HEK293 (cell line): ENCODE results near the gene CRYBG1.

Source experiments
- CTCF ChIA-PET: fragments of 350-600 bp; formaldehyde crosslinking; extraction: SDS; loops from one replicate; lab custom pipeline; 2021; ENCODE audit warnings: antibody characterized with exemption; lab: Yijun Ruan, JAX
- POLR2A ChIA-PET: fragments of 300-600 bp; formaldehyde crosslinking; extraction: SDS; loops from one replicate; lab custom pipeline; 2020; ENCODE audit warnings: antibody characterized with exemption, inconsistent platforms; lab: Yijun Ruan, JAX
- H3K27ac ChIP-seq: fragments of 200-500 bp; sonication (Bioruptor generic); 2 replicates; pipeline ENCODE4 v1.5.1; 2014; ENCODE audit warnings: low read depth, low read length, control low read depth, inconsistent platforms; ENCODE audit errors: extremely low read depth
- H3K36me3 ChIP-seq, 2 experiments: fragments of 200-500 bp in 1 of 2; sonication (Bioruptor generic) in 1 of 2; 1 replicate in 1 of 2; 2 replicates in 1 of 2; pipeline ENCODE4 v1.5.1; 2014 to 2017; ENCODE audit warnings: inconsistent platforms in 2 of 2, low read length in 2 of 2; ENCODE audit not compliant: control insufficient read depth in 2 of 2, insufficient read depth in 1 of 2
- H3K4me1 ChIP-seq: fragments of 200-500 bp; sonication (Bioruptor generic); 2 replicates; pipeline ENCODE4 v1.5.1; 2014; ENCODE audit warnings: mild to moderate bottlenecking, low read length, inconsistent platforms; ENCODE audit not compliant: control insufficient read depth, insufficient read depth
- H3K4me3 ChIP-seq: 2 replicates; pipeline ENCODE4 v1.5.1; 2011; ENCODE audit warnings: low read depth, mild to moderate bottlenecking, control low read depth, low read length, moderate library complexity
- H3K9me3 ChIP-seq: fragments of 200-500 bp; sonication (Bioruptor generic); 2 replicates; pipeline ENCODE4 v1.5.1; 2014; ENCODE audit warnings: low read depth, low read length, inconsistent platforms; ENCODE audit not compliant: control insufficient read depth, insufficient read depth
- BCL11B ChIP-seq: fragments of 450-650 bp; formaldehyde crosslinking; IDR thresholded peaks from 2 replicates; pipeline ENCODE4 v1.5.1; 2016; ENCODE audit warnings: low read depth, missing biosample characterization, missing genetic modification characterization
- GFI1B ChIP-seq: fragments of 450-650 bp; formaldehyde crosslinking; IDR thresholded peaks from 2 replicates; pipeline ENCODE4 v1.5.1; 2016; ENCODE audit warnings: missing biosample characterization, missing genetic modification characterization
- KLF9 ChIP-seq: fragments of 450-650 bp; formaldehyde crosslinking; IDR thresholded peaks from 2 replicates; pipeline ENCODE4 v1.5.1; 2016; ENCODE audit warnings: missing biosample characterization, missing genetic modification characterization, low read depth
- OSR2 ChIP-seq: fragments of 450-650 bp; formaldehyde crosslinking; IDR thresholded peaks from 2 replicates; pipeline ENCODE4 v1.5.1; 2016; ENCODE audit warnings: missing biosample characterization, missing genetic modification characterization
- RBAK ChIP-seq: fragments of 450-650 bp; formaldehyde crosslinking; IDR thresholded peaks from 2 replicates; pipeline ENCODE4 v1.5.1; 2016; ENCODE audit warnings: missing biosample characterization, missing genetic modification characterization
- SCRT1 ChIP-seq: fragments of 450-650 bp; formaldehyde crosslinking; IDR thresholded peaks from 2 replicates; pipeline ENCODE4 v1.5.1; 2016; ENCODE audit warnings: missing biosample characterization, missing genetic modification characterization, borderline replicate concordance
- TCF7L2 ChIP-seq: IDR thresholded peaks from 2 replicates; pipeline ENCODE4 v1.6.1; 2011; ENCODE audit warnings: low read depth, mild to moderate bottlenecking, inconsistent platforms, low read length, moderate library complexity, borderline replicate concordance
- WT1 ChIP-seq: fragments of 450-650 bp; formaldehyde crosslinking; IDR thresholded peaks from 2 replicates; pipeline ENCODE4 v1.5.1; 2016; ENCODE audit warnings: missing biosample characterization, missing genetic modification characterization
- YY2 ChIP-seq: fragments of 450-650 bp; formaldehyde crosslinking; IDR thresholded peaks from 2 replicates; pipeline ENCODE4 v1.5.1; 2016; ENCODE audit warnings: missing biosample characterization, missing genetic modification characterization
- ZBTB17 ChIP-seq: fragments of 450-650 bp; formaldehyde crosslinking; IDR thresholded peaks from 2 replicates; pipeline ENCODE4 v1.5.1; 2016; ENCODE audit warnings: missing biosample characterization, missing genetic modification characterization
- ZNF157 ChIP-seq: fragments of 450-650 bp; formaldehyde crosslinking; IDR thresholded peaks from 2 replicates; pipeline ENCODE4 v1.5.1; 2016; ENCODE audit warnings: missing biosample characterization, missing genetic modification characterization
- ZNF2 ChIP-seq: fragments of 450-650 bp; formaldehyde crosslinking; IDR thresholded peaks from 2 replicates; pipeline ENCODE4 v1.5.1; 2016; ENCODE audit warnings: missing biosample characterization, missing genetic modification characterization
- ZNF266 ChIP-seq: fragments of 450-650 bp; formaldehyde crosslinking; IDR thresholded peaks from 2 replicates; pipeline ENCODE4 v1.5.1; 2016; ENCODE audit warnings: missing biosample characterization, missing genetic modification characterization, low read depth
- ZNF311 ChIP-seq: fragments of 450-650 bp; formaldehyde crosslinking; IDR thresholded peaks from 2 replicates; pipeline ENCODE4 v1.5.1; 2017; ENCODE audit warnings: missing biosample characterization, missing genetic modification characterization, borderline replicate concordance
- ZNF394 ChIP-seq: fragments of 450-650 bp; formaldehyde crosslinking; IDR thresholded peaks from 2 replicates; pipeline ENCODE4 v1.5.1; 2016; ENCODE audit warnings: missing biosample characterization, missing genetic modification characterization, mild to moderate bottlenecking, moderate library complexity, borderline replicate concordance
- ZNF48 ChIP-seq: fragments of 450-650 bp; formaldehyde crosslinking; IDR thresholded peaks from 2 replicates; pipeline ENCODE4 v1.5.1; 2016; ENCODE audit warnings: missing biosample characterization, missing genetic modification characterization
- ZNF596 ChIP-seq: fragments of 450-650 bp; IDR thresholded peaks from 2 replicates; pipeline ENCODE4 v1.5.0; 2018; ENCODE audit warnings: missing biosample characterization, mild to moderate bottlenecking, missing genetic modification characterization, moderate library complexity
- ZNF623 ChIP-seq: fragments of 450-650 bp; formaldehyde crosslinking; IDR thresholded peaks from 2 replicates; pipeline ENCODE4 v1.5.1; 2016; ENCODE audit warnings: missing biosample characterization, missing genetic modification characterization
- ZNF701 ChIP-seq: fragments of 450-650 bp; formaldehyde crosslinking; IDR thresholded peaks from 2 replicates; pipeline ENCODE4 v1.5.1; 2016; ENCODE audit warnings: missing biosample characterization, missing genetic modification characterization
- ZNF747 ChIP-seq: fragments of 450-650 bp; formaldehyde crosslinking; IDR thresholded peaks from 2 replicates; pipeline ENCODE4 v1.5.1; 2016; ENCODE audit warnings: missing biosample characterization, missing genetic modification characterization
- TF ChIP-seq, protein P1 (sequence below): fragments of 450-650 bp; formaldehyde crosslinking; IDR thresholded peaks from 2 replicates; pipeline ENCODE4 v1.5.1; 2016; ENCODE audit warnings: missing biosample characterization, missing genetic modification characterization
- TF ChIP-seq, protein P2 (sequence below): fragments of 450-650 bp; formaldehyde crosslinking; IDR thresholded peaks from 2 replicates; pipeline ENCODE4 v1.5.1; 2017; ENCODE audit warnings: missing biosample characterization, missing genetic modification characterization
- TF ChIP-seq, protein P3 (sequence below): fragments of 450-650 bp; formaldehyde crosslinking; IDR thresholded peaks from 2 replicates; pipeline ENCODE4 v1.5.1; 2016; ENCODE audit warnings: missing biosample characterization, missing genetic modification characterization
- TF ChIP-seq, protein P4 (sequence below): fragments of 450-650 bp; formaldehyde crosslinking; IDR thresholded peaks from 2 replicates; pipeline ENCODE4 v1.5.1; 2016; ENCODE audit warnings: missing biosample characterization, missing genetic modification characterization
- TF ChIP-seq, protein P5 (sequence below): fragments of 450-650 bp; formaldehyde crosslinking; IDR thresholded peaks from 2 replicates; pipeline ENCODE4 v1.5.1; 2017; ENCODE audit warnings: missing biosample characterization, missing genetic modification characterization

Gene CRYBG1

DNA sequence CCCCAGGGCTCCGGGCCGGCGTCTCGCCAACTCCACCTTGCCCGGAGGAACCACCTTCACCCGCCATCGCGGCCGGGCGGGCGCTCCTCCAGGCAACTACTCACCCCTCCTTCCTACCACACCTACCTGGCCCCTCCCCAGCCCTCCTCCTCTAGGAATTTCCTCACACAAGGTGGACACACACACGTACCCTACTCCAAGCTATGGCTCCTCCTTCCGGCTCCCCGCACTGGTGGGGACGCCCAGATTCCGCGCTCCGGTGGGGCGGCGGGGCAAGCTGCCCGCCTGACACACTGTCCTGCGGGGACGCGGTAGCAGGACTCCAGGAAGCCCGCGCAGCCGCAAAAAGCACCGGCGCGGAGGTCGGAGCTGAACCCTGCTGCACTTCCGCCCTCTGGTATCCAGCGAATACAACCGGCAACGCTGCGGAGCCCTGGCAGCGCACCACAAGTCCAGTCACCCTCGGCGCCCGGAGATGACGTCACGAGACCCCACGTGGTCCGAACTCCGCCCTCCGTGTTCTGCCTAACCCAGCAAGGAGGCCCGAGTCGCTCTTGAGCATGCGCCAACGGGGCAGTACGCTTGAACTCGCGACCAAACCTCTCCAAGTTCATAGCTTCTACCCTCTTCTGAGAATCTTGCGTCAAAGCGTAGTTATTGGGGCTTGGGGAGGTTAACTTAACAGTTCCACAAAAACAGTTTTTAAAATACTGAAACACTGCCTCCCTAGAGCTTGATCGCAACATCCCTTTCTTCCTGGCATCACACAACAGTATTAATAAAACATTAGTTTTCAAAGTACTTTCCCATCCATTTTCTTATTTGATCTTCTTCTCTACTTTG is 35.0 kb upstream of the CRYBG1 start, which contains the start of gene ATG5 (continued):
- TF ChIP-seq, protein P1, sequence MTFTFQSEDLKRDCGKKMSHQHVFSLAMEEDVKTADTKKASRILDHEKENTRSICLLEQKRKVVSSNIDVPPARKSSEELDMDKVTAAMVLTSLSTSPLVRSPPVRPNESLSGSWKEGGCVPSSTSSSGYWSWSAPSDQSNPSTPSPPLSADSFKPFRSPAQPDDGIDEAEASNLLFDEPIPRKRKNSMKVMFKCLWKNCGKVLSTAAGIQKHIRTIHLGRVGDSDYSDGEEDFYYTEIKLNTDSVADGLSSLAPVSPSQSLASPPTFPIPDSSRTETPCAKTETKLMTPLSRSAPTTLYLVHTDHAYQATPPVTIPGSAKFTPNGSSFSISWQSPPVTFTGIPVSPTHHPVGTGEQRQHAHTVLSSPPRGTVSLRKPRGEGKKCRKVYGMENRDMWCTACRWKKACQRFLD = no peak
- TF ChIP-seq TCF7L2 (no peak), WT1 (tag by site-specific recombination) (no peak; the same call in none of the 2 replicates), OSR2 (tag by site-specific recombination) (peak; percentile 83), ZNF623 (tag by site-specific recombination) (0 out of 2 replicates have a peak, but pooled peaks have one; percentile 21), ZNF48 (tag by site-specific recombination) (no peak), ZNF596 (tag by site-specific recombination) (no peak), ZNF157 (tag by site-specific recombination) (no peak)

DNA sequence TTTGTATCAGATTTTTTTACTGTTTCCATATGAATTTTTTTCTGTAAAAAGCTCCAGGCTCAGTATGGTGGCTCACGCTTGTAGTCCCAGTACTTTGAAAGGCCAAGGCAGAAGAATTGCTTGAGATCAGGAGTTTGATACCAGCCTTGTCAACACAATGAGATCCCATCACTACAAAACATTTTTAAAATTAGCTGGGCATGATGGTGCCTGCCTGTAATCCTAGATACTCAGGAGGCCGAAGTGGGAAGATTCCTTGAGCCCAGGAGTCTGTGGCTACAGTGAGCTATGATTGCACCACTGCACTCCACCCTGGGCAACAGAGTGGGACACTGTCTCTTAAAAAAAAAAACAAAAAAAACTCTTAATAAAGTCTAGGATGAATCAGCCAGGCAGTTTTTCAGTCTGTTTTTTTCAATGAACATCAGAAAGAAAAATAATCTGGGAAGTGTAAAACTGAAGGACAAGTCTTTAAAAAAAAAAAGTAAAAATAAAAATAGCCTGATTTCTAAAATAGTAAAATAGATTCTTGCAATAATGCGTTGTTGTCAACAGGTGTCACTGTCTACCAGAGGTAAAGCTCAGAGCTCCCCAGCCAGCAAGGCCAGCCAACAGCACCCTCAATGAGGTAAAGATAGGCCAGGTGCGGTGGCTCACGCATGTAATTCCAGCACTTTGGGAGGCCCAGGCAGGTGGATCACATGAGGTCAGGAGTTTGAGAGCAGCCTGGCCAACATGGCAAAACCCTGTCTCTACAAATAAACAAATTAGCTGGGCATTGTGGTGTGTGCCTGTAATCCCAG is 25.7 kb upstream of the CRYBG1 start:
- Histone ChIP-seq H3K9me3 (no peaks in the 10 kb centered on the region), H3K4me3 (no peak overlapping the region), H3K36me3 (no peaks in the 10 kb centered on the region), H3K4me1 (no peaks in the 10 kb centered on the region), H3K27ac (no peak overlapping the region)
- POLR2A ChIA-PET = interaction anchor here (1.2 to 1.8 kb wide), 2 partner anchors 9 to 779 kb away, joined by 3 to 6 read pairs; partner anchors contain the start of gene ATG5
- CTCF ChIA-PET = interaction anchor here (0.5 to 11.7 kb wide), 46 partner anchors 9 to 1345 kb away, joined by 3 to 151 read pairs (median 4); partner anchors contain the start of genes ATG5 and CRYBG1
- TF ChIP-seq, protein P2, sequence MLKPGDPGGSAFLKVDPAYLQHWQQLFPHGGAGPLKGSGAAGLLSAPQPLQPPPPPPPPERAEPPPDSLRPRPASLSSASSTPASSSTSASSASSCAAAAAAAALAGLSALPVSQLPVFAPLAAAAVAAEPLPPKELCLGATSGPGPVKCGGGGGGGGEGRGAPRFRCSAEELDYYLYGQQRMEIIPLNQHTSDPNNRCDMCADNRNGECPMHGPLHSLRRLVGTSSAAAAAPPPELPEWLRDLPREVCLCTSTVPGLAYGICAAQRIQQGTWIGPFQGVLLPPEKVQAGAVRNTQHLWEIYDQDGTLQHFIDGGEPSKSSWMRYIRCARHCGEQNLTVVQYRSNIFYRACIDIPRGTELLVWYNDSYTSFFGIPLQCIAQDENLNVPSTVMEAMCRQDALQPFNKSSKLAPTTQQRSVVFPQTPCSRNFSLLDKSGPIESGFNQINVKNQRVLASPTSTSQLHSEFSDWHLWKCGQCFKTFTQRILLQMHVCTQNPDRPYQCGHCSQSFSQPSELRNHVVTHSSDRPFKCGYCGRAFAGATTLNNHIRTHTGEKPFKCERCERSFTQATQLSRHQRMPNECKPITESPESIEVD = no peak
- TF ChIP-seq RBAK (tag by site-specific recombination) (no peak), ZNF394 (no peak), ZNF311 (tag by site-specific recombination) (no peak), KLF9 (tag by site-specific recombination) (no peak), BCL11B (tag by site-specific recombination) (no peak), ZNF747 (tag by site-specific recombination) (no peak), GFI1B (no peak), SCRT1 (tag by site-specific recombination) (peak; percentile 54; the same call in 1 of the 2 replicates), ZNF701 (tag by site-specific recombination) (no peak), ZNF266 (tag by site-specific recombination) (no peak), YY2 (tag by site-specific recombination) (no peak), ZBTB17 (tag by site-specific recombination) (0 out of 2 replicates have a peak, but pooled peaks have one; percentile 26), ZNF2 (tag by site-specific recombination) (0 out of 2 replicates have a peak, but pooled peaks have one; percentile 29)
- TF ChIP-seq, protein P3, sequence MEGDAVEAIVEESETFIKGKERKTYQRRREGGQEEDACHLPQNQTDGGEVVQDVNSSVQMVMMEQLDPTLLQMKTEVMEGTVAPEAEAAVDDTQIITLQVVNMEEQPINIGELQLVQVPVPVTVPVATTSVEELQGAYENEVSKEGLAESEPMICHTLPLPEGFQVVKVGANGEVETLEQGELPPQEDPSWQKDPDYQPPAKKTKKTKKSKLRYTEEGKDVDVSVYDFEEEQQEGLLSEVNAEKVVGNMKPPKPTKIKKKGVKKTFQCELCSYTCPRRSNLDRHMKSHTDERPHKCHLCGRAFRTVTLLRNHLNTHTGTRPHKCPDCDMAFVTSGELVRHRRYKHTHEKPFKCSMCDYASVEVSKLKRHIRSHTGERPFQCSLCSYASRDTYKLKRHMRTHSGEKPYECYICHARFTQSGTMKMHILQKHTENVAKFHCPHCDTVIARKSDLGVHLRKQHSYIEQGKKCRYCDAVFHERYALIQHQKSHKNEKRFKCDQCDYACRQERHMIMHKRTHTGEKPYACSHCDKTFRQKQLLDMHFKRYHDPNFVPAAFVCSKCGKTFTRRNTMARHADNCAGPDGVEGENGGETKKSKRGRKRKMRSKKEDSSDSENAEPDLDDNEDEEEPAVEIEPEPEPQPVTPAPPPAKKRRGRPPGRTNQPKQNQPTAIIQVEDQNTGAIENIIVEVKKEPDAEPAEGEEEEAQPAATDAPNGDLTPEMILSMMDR = peak; percentile 50; the same call in 1 of the 2 replicates
- TF ChIP-seq, protein P4, sequence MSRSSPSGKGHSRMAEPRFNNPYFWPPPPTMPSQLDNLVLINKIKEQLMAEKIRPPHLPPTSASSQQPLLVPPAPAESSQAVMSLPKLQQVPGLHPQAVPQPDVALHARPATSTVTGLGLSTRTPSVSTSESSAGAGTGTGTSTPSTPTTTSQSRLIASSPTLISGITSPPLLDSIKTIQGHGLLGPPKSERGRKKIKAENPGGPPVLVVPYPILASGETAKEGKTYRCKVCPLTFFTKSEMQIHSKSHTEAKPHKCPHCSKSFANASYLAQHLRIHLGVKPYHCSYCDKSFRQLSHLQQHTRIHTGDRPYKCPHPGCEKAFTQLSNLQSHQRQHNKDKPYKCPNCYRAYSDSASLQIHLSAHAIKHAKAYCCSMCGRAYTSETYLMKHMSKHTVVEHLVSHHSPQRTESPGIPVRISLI (tag by site-specific recombination) = peak; percentile 71; the same call in 1 of the 2 replicates
- TF ChIP-seq, protein P1 = no peak
- TF ChIP-seq, protein P5, sequence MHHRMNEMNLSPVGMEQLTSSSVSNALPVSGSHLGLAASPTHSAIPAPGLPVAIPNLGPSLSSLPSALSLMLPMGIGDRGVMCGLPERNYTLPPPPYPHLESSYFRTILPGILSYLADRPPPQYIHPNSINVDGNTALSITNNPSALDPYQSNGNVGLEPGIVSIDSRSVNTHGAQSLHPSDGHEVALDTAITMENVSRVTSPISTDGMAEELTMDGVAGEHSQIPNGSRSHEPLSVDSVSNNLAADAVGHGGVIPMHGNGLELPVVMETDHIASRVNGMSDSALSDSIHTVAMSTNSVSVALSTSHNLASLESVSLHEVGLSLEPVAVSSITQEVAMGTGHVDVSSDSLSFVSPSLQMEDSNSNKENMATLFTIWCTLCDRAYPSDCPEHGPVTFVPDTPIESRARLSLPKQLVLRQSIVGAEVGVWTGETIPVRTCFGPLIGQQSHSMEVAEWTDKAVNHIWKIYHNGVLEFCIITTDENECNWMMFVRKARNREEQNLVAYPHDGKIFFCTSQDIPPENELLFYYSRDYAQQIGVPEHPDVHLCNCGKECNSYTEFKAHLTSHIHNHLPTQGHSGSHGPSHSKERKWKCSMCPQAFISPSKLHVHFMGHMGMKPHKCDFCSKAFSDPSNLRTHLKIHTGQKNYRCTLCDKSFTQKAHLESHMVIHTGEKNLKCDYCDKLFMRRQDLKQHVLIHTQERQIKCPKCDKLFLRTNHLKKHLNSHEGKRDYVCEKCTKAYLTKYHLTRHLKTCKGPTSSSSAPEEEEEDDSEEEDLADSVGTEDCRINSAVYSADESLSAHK (tag by site-specific recombination) = no peak
